GM10266 (cell line): ENCODE data around the gene KLHDC3.

ENCODE experiments used
- DNase-seq: peaks from one replicate; pipeline ENCODE4 v3.0.0; 2012; ENCODE audit errors: extremely low spot score
- CTCF ChIP-seq: IDR thresholded peaks from 2 replicates; pipeline ENCODE4 v1.5.1; 2012; ENCODE audit warnings: mild to moderate bottlenecking, low read depth; ENCODE audit not compliant: control insufficient read depth, insufficient read depth; ENCODE audit errors: missing control alignments

KLHDC3 gene

GRCh38 chr6:42970871-42971612 lies 43.0 kb upstream of the KLHDC3 start:
- DNase-seq, result no peak
- no peak for TF ChIP-seq CTCF

GRCh38 chr6:42971746-42972327 lies 42.2 kb upstream of the KLHDC3 start:
- DNase-seq, result no peak
- TF ChIP-seq CTCF, result no peak

GRCh38 chr6:42973926-42974325 lies 40.1 kb upstream of the KLHDC3 start:
- DNase-seq, result no peak
- no peak for TF ChIP-seq CTCF

- DNase-seq, result no peak
- no peak for TF ChIP-seq CTCF
These were observed 39.0 kb upstream of the KLHDC3 start for GRCh38 chr6:42974919-42975505.

- no peak for DNase-seq
- TF ChIP-seq CTCF, result no peak
These were observed 35.6 kb upstream of the KLHDC3 start for GRCh38 chr6:42978487-42978838.

GRCh38 chr6:42978839-42979522 lies 35.1 kb upstream of the KLHDC3 start, which contains the start of gene PEX6:
Gene PEX6 (minus strand): TSS chr6:42979181. CDS start chr6:42979150, 31 bp downstream.
- peak; percentile 95 for DNase-seq

More at GRCh38 chr6:42978839-42979522, 35.1 kb upstream of the KLHDC3 start, which contains the start of gene PEX6:
- TF ChIP-seq CTCF, result no peak
